GM18867 (cell line): ENCODE measurements around the gene LMCD1.
A peak's percentile ranks its signal among the peaks of the same experiment; 100 is the strongest.

Experiments
- ATAC-seq: cut with Tn5 transposase; IDR thresholded peaks from one replicate; pipeline ENCODE4 v1.9.1; 2021; ENCODE audit warnings: mild to moderate bottlenecking, moderate library complexity; ENCODE audit not compliant: unreplicated experiment

LMCD1 gene

GRCh38 chr3:8608041-8608790, 106.6 kb downstream of the LMCD1 start:
- ATAC-seq, result no peak

DNA sequence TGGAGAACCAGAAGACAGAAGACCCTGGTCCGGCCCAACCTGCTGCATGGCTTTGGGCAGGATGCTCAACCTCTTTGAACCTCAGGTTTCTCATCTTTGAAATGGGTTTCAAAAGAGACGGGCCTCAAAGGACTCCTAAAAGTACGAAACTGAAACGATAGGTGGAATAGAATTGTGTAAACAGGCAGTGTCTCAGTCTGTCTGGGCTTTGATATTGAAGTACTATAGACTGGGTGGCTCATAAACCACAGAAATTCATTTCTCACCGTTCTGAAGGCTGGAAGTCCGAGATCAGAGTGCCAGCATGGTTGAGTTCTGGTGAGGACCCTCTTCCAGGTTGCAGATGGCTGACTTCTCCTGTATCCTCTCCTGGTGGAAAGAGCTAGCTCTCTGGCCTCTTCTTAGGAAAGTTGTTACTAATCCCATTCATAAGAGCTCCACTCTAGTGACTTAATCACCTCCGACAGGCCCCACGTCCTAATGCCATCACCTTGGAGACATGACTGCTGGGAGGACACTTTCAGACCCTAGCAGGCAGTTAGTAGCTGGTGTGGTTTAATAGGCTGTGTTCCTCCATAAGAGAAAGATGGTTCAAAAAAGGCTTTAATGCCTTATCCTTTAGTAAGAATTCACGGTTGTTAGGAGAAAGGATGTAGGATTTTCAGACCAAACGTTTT, 107.3 kb downstream of the LMCD1 start:
- ATAC-seq, result no peak

DNA sequence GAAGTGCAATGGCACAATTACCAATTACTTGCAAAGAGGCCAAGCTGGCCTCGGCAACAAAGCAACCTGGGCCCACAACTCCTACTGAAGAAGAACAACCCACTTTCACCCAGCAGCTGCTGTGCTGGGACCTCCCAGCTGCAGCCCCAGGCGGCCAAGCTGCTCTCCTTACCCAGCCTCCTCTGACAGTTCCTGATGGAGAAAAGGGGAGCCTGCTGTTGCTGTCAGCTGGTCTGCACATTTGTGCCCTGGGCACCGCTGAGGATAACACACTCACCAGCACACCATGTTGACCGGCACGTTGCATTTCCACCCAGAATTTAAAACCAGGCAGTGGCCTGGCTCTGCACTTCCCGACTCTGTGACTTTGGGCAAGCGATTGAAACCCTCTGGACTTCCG, 109.3 kb downstream of the LMCD1 start:
- no peak for ATAC-seq

- ATAC-seq, result no peak
Measured at GRCh38 chr3:8617921-8618320, 116.3 kb downstream of the LMCD1 start.

DNA sequence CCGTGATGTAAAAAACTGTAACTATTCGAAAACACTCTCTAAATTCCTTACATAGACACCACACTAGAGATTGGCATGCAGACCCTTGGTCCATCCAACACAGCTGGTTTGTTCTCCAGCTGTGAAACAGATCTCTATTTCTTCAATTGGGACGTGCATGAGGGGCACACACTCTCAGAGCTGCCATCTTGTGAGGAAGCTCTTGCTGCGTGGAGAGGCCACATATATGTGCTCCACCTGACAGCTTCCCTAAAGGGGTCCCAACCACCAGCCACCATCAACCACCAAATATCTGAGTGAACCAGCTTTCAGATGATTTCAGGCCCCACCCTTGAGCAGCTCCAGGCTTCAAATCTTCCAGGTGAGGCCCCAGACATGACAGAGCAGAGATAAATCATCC, 117.3 kb downstream of the LMCD1 start:
- ATAC-seq, result no peak

DNA sequence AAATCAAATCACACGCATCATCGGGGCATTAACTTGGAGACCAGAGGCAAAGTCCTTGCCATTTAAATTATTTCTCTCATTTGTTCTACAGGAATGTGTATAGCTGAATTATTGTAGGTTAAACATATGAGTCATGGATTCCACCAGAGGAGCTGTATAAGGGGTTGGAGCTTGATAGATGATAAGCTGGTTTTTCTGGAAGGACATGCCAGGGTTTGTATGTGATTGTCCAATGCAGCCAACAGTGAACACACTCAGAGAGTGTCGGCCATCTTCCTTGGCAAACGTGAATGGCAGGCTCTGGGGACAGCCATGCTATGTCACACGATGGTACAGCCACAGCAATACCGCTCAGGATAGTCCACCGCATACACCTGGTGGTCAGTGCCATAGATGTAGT, 117.9 kb downstream of the LMCD1 start:
- ATAC-seq, result no peak

DNA sequence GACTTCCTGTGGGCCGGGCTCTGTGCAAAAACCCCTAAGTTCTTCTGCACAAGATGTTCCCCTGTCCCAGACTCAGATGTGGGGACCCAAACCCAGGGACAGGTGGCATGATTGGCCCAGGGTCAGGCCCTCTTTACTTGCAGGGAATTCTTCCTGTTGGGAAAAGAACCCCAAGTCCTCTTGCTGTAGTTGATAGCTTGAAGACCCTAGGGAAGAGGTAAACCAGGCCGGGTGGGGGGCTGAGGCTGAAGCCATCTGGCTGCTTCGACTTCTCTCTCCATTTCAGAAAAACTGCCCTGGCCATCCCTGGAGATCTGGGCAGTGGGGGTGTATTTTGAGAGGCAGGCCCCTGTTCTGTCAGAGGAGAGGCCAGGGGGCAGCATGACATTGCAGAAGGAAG, 119.5 kb downstream of the LMCD1 start:
- ATAC-seq, result no peak

DNA sequence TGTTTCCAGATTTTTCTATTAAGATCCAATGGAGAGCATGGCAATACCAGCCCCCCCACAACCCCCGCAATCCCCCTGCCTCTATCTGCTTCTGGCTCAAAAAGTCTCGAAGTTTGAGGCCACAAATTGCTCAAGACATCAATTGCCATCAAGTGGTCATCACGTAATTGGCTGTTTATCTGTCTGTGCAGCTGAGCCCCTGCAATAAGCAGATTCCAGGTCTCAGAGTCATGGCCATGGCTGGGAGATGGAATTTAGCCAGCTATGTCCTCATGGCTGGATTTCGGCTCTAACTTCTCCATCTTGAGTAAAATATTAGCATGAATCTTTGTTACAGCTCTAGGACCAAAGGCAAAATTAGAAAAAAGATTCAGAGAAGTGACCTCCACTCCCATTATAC, 120.2 kb downstream of the LMCD1 start:
- no peak for ATAC-seq

- peak; percentile 86 for ATAC-seq
Measured at GRCh38 chr3:8622873-8623691, 121.5 kb downstream of the LMCD1 start.

DNA sequence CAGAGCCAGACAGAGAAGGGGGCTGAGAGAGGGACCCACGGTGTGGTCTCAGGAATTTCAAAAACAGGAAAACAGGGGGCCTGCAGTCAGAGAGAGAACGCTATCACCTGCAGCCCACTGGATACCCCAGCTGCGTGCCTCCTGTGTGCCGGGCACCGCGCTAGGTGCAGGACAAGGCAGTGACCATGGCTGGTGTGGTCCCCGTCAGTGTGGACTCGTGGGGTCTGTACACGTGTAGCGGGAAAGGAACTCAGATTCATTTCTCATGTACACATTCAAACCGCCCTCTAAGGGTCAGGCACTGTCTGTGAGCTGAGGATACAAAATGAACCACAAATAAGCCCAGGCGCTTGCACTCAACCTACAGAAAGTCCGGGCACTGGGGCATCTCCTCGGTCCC, 122.1 kb downstream of the LMCD1 start:
- ATAC-seq, result no peak
